Epithelial cell of proximal tubule (primary cell): Measurements from ENCODE around the gene EGR4. TPM values are rescaled to one million over a fixed set of nuclear protein-coding genes. Genes with fewer than 3 reads are reported as not detected.

Experiments
- DNase-seq: peaks from one replicate; pipeline ENCODE4 v3.0.0-alpha.2; 2011; ENCODE audit warnings: low read depth
- H3K4me3 ChIP-seq: 2 replicates; pipeline ENCODE4 v1.5.1; 2011; ENCODE audit warnings: low read depth, mild to moderate bottlenecking, low read length
- total RNA-seq: library from RNA; depleted of rRNA; stranded (reverse); fragments of >200 nt; gene quantifications from 2 replicates; pipeline ENCODE4 v1.2.3, GENCODE V29; 2015
- TF ChIP-seq, protein P1 (sequence below): conservative IDR thresholded peaks from 2 replicates; pipeline ENCODE4 v1.5.1; 2012; ENCODE audit warnings: low read depth, mild to moderate bottlenecking, low read length

Gene EGR4
- total RNA-seq, 1 donor from 2014 or later = not detected

DNA sequence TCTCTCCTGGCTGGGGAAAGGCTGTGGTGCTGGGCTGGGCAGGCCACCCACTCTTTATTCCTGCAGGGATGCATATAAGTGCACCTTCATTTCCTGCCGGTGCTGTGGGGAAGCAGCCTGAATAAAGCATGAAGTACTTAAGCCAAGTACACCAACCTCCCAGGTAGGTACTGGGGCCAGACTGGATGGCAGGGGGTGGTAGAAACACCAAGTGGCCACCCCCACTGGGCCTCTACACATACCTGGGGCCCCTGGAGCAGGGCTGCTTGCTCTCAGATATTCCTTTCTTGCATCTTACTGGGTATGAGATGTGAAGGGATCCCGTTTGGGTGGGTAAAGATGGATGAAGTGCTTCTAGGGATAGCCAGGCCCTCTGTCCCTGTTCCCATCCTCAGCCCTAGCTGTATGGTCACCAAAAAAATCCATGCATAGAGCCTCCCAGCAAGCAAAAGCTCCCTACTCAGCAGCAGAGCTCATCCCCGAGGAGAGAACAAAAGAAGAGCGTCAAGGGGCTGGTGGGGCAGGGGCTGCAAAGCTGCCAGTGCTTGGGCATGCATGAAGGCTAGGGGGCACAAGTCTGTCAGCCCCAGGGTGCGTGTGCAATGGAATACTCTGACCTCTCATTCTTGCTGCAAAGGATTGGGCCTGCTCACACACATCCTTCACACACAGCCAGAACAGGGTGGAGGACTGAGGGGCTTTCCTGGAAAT, 37.3 kb downstream of the EGR4 start:
- no peak for DNase-seq
- TF ChIP-seq, protein P1, sequence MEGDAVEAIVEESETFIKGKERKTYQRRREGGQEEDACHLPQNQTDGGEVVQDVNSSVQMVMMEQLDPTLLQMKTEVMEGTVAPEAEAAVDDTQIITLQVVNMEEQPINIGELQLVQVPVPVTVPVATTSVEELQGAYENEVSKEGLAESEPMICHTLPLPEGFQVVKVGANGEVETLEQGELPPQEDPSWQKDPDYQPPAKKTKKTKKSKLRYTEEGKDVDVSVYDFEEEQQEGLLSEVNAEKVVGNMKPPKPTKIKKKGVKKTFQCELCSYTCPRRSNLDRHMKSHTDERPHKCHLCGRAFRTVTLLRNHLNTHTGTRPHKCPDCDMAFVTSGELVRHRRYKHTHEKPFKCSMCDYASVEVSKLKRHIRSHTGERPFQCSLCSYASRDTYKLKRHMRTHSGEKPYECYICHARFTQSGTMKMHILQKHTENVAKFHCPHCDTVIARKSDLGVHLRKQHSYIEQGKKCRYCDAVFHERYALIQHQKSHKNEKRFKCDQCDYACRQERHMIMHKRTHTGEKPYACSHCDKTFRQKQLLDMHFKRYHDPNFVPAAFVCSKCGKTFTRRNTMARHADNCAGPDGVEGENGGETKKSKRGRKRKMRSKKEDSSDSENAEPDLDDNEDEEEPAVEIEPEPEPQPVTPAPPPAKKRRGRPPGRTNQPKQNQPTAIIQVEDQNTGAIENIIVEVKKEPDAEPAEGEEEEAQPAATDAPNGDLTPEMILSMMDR = no peak
- no peak overlapping the region for H3K4me3 ChIP-seq

DNA sequence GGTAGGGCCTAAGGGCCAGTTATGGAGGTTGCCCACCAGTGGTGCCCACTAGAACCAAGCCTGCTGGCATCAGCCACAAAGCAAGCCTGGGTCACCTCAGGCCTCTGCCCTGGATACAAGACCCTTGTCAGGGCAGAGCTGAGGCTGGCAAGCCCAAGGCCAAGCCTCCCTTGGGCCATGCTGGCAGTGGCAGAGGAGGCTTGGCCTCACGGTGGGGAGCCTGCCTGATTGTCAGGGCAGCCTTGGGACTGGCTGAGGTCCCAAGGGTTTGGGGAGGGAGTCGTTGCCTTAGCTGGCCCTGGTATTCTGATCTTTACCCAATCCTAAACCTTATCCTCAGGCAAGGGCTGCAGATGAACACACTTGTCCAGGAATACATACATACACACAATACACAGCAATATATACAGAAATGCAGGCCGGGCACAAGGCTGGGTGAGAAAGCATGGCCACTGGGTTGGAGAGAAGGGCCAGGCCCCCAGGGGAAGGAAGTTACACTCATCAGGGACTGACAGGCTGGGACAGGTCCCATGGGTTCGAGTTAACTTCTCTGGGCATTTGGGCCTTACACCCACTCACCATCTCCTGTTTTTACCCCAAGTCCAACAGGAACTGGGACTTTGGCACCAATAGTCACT, 38.2 kb downstream of the EGR4 start:
- no peak overlapping the region for H3K4me3 ChIP-seq
- no peak for DNase-seq
- TF ChIP-seq, protein P1 = no peak

DNA sequence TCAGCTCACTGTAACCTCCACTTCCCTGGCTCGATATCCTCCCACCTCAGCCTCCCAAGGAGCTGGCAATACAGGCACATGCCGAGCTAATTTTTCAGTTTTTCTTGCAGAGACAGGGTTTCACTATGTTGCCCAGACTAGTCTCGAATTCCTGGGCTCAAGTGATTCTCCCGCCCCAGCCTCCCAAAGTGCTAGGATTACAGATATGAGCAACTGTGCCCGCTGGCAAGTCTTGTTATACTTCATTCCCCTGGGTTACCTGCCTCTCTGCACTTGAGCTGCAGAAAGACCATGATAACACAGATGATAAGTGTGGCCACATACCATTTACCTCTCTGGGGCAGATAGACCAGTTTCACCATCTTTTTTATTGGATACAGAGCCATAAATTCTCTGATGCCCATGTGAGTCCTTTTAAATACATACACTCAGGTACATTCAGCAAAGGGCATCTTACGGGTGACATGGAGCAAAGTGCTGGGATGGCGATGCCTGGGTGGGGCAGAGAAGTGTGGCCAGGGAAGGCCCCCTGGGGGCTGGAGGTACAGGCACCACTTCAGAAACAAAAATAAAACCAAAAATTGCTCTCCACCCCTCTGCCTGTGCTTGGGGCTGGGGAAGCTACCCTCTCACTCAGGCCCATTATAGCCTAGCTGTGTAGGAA, 38.9 kb downstream of the EGR4 start:
- TF ChIP-seq, protein P1 = no peak

DNA sequence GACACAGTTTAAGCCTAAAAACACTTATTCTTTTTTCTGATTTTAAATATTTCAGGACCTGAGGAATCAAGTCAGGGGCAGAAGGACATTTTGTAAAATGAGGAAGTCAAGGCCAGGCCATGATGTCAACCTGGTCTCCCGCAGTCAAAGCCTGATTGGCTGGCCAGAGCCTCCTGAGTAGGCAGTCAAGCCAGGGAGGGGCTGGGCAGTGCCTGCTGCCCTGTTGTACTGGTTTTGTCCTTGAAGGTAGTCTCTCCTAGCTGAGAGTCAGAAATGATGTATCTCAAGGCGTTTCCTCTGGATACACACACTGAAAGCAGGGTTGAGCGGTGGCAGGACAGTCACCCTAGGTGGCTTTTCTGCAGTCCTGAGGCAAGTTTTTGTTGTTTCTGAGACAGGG, 39.4 kb downstream of the EGR4 start:
- H3K4me3 ChIP-seq = no peak overlapping the region

More for the DNA sequence above, 38.9 kb downstream of the EGR4 start:
- no peak for DNase-seq
- no peak overlapping the region for H3K4me3 ChIP-seq

DNA sequence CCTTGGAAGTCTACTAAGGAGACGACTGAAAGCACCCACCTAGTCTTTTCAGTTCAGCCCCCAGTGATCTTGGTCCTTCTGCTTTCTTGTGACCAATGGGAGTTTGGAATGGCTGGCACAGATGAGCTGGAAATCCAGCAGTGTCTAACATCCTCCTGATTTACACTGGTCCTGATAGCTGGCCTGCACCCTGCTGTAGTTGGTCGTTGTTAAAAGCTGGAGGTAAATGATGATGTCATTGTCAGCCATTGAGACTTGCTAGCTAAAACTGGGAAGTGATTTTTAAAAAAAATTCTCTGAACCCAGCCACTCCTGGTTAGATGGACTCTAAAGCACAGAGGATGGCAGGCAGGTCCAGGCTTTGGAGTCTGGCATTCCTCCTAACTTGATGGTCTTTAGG, 39.9 kb downstream of the EGR4 start:
- DNase-seq = no peak
- TF ChIP-seq, protein P1 = no peak
- H3K4me3 ChIP-seq = no peak overlapping the region

More for the DNA sequence above, 39.4 kb downstream of the EGR4 start:
- DNase-seq = no peak
- TF ChIP-seq, protein P1 = no peak

DNA sequence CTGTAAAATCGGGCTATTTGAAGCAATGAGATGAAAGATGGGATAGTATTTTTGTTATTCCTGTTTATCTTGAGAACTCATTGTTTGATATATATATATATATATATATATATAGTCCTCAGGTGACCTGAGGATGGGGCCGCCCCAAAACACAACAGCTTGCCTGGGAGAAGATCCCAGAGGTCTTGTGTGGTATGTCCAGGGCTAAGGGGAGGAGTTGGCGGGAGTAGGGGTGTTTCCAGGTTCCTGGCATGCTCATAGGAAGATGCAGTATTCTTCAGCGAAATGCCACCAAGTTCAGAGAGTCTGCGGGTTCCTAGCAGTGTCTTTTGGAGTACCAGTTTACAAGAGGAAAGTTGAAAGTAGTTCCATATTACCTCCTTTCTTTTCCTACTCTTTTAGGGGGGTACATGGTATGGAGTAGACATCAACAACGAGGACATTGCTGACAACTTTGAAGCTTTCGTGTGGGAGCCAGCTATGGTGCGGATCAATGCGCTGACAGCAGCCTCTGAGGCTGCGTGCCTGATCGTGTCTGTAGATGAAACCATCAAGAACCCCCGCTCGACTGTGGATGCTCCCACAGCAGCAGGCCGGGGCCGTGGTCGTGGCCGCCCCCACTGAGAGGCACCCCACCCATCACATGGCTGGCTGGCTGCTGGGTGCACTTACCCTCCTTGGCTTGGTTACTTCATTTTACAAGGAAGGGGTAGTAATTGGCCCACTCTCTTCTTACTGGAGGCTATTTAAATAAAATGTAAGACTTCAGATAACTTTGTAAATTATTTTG, 40.9 kb downstream of the EGR4 start:
- DNase-seq = no peak
- TF ChIP-seq, protein P1 = no peak
- no peak overlapping the region for H3K4me3 ChIP-seq
